HG03558 (cell line): ENCODE results near the gene ELP5.

Experiments used
- ATAC-seq: cut with Tn5 transposase; IDR thresholded peaks from one replicate; pipeline ENCODE4 v1.9.1; 2021; ENCODE audit warnings: moderate number of reproducible peaks; ENCODE audit not compliant: unreplicated experiment; ENCODE audit errors: extremely low read depth

Gene ELP5

GRCh38 chr17:7249830-7250229, 2.2 kb upstream of the ELP5 start:
- no peak for ATAC-seq

DNA sequence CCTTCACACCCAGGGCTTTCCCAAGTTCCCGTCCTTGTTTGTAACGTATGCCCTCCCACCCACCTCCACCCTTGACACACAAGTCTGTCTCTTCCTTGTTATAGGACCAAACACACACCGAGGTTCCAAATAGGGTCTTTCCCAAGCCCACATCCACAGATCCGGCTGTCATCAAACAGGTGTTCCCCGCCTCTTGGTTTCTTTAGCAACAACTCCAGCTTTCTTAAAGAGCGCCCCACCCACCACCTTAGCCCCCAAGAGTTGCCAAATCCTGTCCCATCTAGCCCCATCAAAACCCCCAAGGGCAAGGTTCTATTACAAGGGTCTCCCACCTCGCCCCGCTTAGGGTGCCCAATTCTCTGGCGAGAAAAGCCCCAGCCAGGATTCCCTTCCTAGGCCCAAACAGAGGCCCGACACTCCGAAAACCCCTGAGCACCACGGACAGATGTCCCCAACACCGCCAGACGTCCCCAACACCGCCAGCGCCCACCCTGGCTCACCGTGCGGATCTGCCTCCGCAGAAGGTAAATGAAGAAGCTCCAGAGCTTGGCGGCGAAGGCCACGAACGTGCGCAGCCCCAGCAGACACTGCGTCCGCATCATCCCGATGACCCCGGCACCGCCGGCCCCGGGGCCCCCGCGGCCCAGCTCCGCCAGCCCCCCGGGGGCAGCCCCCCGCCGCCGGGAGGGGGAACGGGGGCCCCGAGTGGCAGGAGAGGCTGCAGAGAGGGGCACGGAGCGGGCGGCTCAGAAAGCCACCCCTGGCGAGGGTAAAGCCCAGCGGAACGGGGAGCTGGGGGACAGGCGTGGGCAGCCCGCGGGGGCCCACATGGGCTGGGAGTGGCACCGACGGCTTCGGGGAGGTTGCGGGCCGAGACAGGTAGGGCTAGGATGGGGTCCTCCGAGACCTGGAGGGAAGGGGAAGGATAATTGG, 1.1 kb upstream of the ELP5 start:
- no peak for ATAC-seq

DNA sequence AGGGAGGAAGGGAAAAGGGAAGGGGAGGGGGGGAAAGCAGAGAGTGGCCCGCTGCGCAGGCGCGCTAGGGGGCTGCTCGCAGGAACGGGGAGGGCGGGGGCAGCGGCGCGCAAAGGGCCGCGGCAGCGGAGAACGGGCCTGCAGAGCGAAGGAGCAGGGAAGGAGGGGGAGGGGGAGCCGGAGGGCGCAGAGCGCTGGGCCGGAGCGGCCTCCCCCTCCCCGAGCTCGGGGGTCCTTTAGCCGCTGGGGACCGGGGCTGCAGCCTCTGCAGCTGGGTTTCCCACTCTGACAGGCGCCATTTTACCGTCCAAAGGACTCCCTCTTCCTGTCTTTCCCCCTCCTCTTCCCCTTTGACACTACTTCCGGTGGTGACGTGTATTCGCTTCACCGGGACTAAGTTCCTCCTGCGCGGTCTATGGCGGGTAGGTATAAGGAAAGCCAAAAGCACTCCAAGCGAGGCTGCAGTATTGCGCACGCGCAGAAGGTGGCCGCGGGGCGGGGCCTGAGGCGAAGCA, 297 bp upstream of the ELP5 start, which contains the start of gene CTDNEP1:
TSS of gene CTDNEP1 (minus strand) at position 74 of the 515 bp plus-strand sequence. CDS start 438 bp downstream, outside the sequence.
- ATAC-seq: peak; percentile 68

- no peak for ATAC-seq
These were observed 1.1 kb downstream of the ELP5 start for GRCh38 chr17:7253082-7253481.

- ATAC-seq: no peak
These were observed 2.5 kb downstream of the ELP5 start for GRCh38 chr17:7254511-7254910.

DNA sequence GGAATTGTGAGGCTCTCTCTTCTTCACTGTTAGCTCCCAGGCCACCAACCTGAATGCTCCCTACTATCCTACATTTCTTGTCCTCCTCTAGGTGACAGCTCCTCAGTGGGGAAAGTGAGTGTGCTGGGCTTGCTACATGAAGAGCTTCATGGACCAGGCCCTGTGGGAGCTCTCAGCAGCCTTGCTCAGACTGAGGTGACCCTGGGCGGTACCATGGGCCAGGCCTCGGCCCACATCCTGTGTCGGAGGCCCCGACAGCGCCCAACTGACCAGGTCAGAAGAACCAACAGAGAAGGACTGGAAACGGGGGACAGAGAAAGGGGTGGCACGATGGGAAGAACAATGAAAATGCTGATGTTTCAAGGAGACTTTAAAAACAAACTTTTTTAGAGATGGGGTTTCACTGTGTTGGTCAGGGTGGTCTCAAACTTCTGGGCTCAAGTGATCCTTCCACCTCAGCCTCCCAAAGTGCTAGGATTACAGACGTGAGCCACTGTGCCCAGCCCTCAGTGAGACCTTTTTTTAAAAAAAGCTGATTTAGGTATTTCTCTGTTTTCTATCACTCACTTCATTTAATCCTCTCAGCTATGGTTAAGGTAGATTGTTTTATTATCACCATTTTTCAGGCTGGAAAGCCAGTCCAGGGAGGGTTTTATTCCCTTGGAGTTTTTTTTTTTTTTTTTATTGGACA, 4.9 kb downstream of the ELP5 start:
- ATAC-seq: no peak

DNA sequence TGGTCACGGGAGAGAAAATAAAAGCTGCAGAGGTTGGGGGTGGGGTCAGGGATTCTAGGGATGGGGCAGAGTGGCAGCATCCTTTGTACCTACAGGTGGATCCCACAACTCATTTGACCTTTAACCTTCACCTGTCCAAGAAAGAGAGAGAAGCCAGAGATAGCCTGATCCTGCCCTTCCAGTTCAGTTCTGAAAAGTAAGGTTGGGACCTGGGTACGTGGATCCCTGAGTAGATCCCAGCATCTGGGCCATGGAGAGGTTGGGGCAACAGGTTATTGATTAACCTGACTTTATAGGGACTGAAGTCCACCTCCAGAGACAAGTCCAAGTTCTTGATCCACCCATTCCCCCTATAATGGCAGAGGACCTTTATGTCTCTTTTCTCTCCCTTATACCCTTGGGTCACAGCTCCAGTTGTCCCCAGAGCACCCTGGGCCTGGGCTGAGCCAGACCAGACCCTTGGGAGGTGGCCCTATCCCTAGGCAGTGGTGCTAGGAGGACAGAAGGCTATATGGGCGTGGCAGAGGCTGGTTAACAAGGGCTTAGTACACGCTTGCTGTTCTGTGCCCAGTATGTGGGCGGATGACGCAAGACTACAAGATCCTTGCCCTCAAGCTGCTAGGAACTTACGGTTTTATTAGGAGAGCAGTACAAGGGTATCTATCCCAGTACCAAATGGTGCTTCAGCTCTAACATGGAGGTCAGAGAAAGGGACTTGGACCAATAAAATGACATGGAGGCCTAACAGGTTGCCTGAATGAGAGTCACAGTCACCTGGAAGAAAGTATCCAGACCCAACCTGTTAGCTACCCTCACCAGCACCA, 6.9 kb downstream of the ELP5 start:
- no peak for ATAC-seq

DNA sequence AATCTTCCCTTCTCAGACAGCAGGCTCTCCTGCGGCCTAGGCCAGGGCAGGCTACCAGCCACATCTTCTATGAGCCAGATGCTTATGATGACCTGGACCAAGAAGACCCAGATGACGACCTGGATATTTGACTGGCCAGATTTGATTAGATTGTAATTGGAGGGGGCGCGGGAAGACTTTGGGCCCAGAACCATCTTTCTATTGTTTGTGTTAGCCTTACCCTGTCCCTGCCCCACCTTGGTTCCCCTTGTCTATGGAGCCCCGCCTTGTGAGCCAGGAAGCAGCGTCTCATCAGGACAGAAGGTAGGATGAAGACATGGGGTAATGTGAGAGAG, 7.5 kb downstream of the ELP5 start:
- ATAC-seq: no peak

DNA sequence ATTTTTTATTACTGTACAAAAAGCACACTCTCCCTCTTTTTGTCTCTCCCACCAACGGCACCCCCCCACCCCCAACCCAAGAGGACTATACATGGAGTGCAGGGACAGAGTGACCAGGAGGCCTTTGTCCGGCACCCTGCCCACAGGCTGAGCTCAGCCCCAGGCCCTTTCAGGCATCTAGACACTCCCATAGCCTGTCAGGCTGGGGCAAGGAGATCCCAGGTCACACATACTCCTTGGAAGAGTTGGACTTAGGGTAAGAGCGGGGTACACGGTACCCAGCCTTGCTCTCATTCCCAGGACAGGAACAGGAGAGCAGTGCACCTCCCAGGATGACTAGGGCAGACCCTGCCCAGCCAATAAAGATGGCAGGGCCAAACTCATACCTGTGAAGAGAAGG, 8.1 kb downstream of the ELP5 start:
- ATAC-seq: no peak

DNA sequence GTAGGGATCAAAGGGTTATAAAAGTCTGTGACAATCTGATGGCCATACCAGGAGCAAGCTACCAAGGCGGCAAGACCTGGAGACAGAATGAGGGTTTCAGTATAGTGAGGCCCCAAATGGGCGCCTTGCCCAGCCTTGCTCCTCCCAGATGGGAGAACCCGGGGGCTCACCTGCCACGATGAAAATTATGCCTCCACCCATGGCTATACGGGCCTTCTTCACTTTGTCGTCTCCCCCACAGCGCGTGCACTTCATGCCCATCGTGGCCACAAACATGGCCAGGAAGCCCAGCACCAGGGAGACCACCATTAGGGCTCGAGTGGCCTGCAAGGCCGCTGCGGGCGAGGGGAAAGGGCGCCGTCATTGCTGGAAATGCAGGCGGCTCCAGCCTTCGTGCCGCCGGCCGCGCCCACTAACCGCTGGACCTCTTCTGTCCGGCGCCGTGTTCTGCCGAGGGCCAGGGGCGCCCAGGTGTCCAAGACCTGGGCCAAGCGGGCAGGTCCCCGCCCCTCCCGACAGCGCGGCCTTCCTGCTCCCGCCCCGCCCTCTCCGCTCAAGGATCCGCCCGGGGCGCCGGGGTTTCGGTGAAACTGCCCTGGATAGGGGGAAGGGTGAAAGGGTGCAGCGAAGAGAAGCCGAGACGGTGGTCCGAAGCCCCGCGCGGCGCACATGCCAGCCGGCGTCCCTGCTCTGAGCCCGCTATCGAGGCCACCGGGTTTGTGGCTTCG, 8.8 kb downstream of the ELP5 start:
- no peak for ATAC-seq

DNA sequence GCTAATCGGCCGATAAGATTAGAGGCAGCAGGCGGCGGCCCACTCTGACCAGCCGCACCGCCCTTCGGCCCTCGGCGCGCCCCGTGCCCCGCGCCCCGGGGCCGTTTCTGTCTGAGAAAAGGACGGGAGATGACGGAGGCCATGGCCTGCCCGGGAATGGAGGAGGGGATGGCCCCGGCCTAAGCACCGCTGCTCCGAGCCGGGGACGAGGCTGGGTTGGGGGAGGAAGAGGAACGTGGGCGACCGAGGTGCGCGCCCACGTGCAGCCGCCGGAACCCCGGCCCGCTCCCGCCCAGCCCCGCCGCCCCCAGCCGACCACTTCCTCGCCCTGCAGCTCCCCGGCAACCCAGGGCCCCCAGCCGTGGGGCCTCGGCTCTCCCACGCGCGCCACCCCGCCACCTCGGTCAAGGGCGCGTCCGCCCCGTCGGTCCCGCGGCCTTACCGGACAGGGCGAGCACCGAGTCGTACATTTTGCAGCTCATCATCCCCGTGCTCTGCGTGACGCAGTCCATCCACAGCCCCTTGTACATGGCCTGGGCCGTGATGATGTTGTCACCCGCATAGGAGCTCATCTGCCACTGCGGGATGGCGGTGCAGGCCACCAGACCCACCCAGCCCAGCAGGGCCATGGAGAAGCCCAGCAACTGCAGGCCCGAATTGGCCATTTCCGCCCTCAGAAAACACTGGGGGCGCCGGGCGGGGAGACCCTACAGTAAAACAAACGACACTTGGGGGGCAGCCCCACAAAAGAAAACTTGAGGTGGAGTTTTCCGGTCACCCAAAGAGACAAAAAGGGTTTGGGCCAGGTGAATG, 9.6 kb downstream of the ELP5 start:
- no peak for ATAC-seq

- no peak for ATAC-seq
These were observed 10.3 kb downstream of the ELP5 start, which contains the start of gene CLDN7 for GRCh38 chr17:7262192-7262934. CLDN7 (minus strand) TSS chr17:7262478; CDS start chr17:7262043, 435 bp downstream.

GRCh38 chr17:7262935-7263800, 11.2 kb downstream of the ELP5 start:
- no peak for ATAC-seq

- no peak for ATAC-seq
These were observed 11.7 kb downstream of the ELP5 start for GRCh38 chr17:7263801-7264078.

DNA sequence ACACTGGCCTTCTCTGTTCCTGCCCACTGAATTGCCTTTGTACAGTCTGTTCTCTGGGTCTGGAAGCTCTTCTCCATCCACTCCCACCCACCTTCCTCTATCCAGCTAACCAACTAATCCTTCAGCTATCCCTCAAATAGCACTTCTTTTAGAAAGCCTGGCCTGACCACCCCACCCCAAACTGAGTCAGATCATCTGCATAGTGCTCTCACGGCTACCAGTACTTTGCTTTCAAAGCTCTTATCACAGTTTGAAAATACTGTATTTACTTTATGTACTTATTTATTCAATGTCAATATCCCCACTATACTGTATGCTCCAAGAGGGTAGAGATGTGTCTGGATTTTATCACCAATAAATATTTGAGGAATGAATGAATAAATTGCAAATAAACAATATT, 14.8 kb downstream of the ELP5 start:
- no peak for ATAC-seq

DNA sequence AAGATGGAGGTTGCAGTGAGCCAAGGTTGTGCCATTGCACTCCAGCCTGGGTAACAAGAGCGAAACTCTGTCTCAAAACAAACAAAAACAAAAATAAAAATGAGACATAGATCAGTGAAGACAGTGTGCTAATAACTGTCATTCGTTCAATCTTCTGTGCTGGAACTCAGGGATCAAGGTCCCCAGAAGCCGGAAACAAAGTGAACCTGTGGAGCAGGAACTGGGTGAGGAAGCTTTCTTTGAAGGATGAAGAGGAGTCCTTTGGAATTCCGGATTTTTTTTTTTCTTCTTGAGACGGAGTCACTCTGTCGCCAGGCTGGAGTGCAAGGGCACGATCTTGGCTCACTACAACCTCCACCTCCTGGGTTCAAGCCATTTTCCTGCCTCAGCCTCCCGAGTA, 27.4 kb downstream of the ELP5 start:
- no peak for ATAC-seq

DNA sequence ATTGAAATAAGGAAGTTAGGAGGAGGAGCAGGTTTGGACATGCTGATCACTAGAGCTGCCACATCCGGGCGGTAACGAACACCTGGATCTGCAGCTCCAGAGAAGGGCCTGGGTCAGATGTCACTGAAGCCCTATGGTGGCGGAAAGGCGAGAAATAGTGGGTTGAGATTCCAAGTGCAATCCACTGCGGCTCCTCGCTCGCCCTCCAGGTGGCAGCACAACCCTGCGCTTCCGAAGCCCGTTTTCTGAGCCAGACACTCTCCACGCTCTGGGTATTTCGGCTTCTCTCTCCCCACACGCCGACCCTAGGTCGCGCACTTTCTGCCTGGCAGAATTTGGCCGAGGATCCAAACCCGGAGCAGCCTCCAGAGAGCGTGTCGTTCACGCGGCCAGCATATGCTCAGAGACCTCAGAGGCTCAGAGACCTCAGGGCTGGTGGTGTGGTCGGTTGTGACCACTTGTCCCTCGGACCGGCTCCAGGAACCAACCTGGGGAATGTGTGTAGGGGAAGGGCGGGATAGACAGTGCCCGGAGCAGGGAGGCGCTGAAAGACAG, 28.6 kb downstream of the ELP5 start:
- ATAC-seq: no peak
